GM23338 (cell line): ENCODE data around the gene MC2R.

Experiments
- CREB1 ChIP-seq: fragments of 250-450 bp; sonication (Bioruptor Pico); IDR thresholded peaks from 2 replicates; pipeline ENCODE4 v1.5.0; 2020; ENCODE audit warnings: low read depth, mild to moderate bottlenecking, moderate library complexity
- CTCF ChIP-seq, 2 experiments: fragments of 200-600 bp in 1 of 2; sonication (generic) in 1 of 2; conservative IDR thresholded peaks; 2 replicates each; pipeline versions ENCODE4 v1.5.1 to v1.6.1; 2016 to 2017; ENCODE audit warnings: antibody characterized with exemption in 2 of 2, low read depth in 2 of 2, mild to moderate bottlenecking in 2 of 2, moderate library complexity in 1 of 2
- EZH2 ChIP-seq: fragments of 200-600 bp; sonication (generic); IDR thresholded peaks from one replicate; pipeline ENCODE4 v1.8.0; 2017; ENCODE audit warnings: antibody characterized with exemption, mild to moderate bottlenecking, low read depth; ENCODE audit not compliant: unreplicated experiment
- EZH2phosphoT487 ChIP-seq: fragments of 200-600 bp; sonication (generic); IDR thresholded peaks from one replicate; pipeline ENCODE4 v1.8.1; 2018; ENCODE audit warnings: antibody characterized with exemption; ENCODE audit not compliant: unreplicated experiment
- JUNB ChIP-seq: IDR thresholded peaks from one replicate; pipeline ENCODE4 v1.6.1; 2016; ENCODE audit warnings: antibody characterized with exemption; ENCODE audit not compliant: unreplicated experiment
- NANOG ChIP-seq: IDR thresholded peaks from 2 replicates; pipeline ENCODE4 v1.6.1; 2016; ENCODE audit warnings: antibody characterized with exemption, borderline replicate concordance
- POLR2AphosphoS5 ChIP-seq: IDR thresholded peaks from 2 replicates; pipeline ENCODE4 v1.6.1; 2016; ENCODE audit warnings: antibody characterized with exemption, low read depth
- REST ChIP-seq: IDR thresholded peaks from one replicate; pipeline ENCODE4 v1.6.1; 2018; ENCODE audit warnings: antibody characterized with exemption; ENCODE audit not compliant: unreplicated experiment

GRCh38 chr18:13868501-13869271 lies 46.6 kb downstream of the MC2R start:
- TF ChIP-seq CTCF (conservative IDR thresholded peaks at IDR 0.05; ENCODE audit: low read depth in 2 of 2) = no peak
- no peak for TF ChIP-seq EZH2
- no peak for TF ChIP-seq NANOG
- TF ChIP-seq POLR2AphosphoS5 = no peak
- TF ChIP-seq EZH2phosphoT487 = no peak
- TF ChIP-seq REST = no peak
- TF ChIP-seq CREB1 (CRISPR knock-in tag) = no peak
- no peak for TF ChIP-seq JUNB
